Putamen (tissue), 1 donor: Measurements from ENCODE around the gene TLCD1.

Experiments used
- DNase-seq: peaks from one replicate; pipeline ENCODE4 v3.0.0-alpha.2; 2016; ENCODE audit warnings: low spot score

TLCD1 gene

GRCh38 chr17:28726226-28726626 lies at the start of gene TLCD1:
Gene TLCD1, minus strand, starts transcription at chr17:28726233. Its CDS starts 136 bp downstream, at chr17:28726097.
- no peak for DNase-seq

GRCh38 chr17:28774206-28774605 lies 48.2 kb upstream of the TLCD1 start:
- DNase-seq: no peak

- no peak for DNase-seq
These were observed 47.7 kb upstream of the TLCD1 start for GRCh38 chr17:28773736-28774135.

- DNase-seq: no peak
These were observed 39.0 kb upstream of the TLCD1 start for GRCh38 chr17:28765038-28765437.

GRCh38 chr17:28763804-28764266 lies 37.8 kb upstream of the TLCD1 start:
- DNase-seq: no peak

GRCh38 chr17:28763137-28763799 lies 37.2 kb upstream of the TLCD1 start:
- no peak for DNase-seq

- DNase-seq: no peak
These were observed 34.8 kb upstream of the TLCD1 start for GRCh38 chr17:28760601-28761562.

- no peak for DNase-seq
These were observed 33.3 kb upstream of the TLCD1 start for GRCh38 chr17:28759256-28759865.

GRCh38 chr17:28758411-28759121 lies 32.5 kb upstream of the TLCD1 start:
- no peak for DNase-seq

- no peak for DNase-seq
These were observed 30.2 kb upstream of the TLCD1 start for GRCh38 chr17:28756049-28756804.

- DNase-seq: no peak
These were observed 29.5 kb upstream of the TLCD1 start for GRCh38 chr17:28755486-28755885.

GRCh38 chr17:28751600-28752366 lies 25.8 kb upstream of the TLCD1 start:
- no peak for DNase-seq

- DNase-seq: peak; percentile 90
These were observed 24.4 kb upstream of the TLCD1 start for GRCh38 chr17:28750178-28751047.

- no peak for DNase-seq
These were observed 23.6 kb upstream of the TLCD1 start for GRCh38 chr17:28749516-28750177.

GRCh38 chr17:28748852-28749515 lies 23.0 kb upstream of the TLCD1 start:
- no peak for DNase-seq

GRCh38 chr17:28747801-28748750 lies 22.0 kb upstream of the TLCD1 start:
- no peak for DNase-seq

GRCh38 chr17:28747051-28747691 lies 21.1 kb upstream of the TLCD1 start:
- DNase-seq: no peak
